Ishikawa (cell line): ENCODE data around the gene LRRIQ1.
A peak's percentile ranks its signal among the peaks of the same experiment; 100 is the strongest.

ENCODE experiments used
- CEBPB ChIP-seq: IDR thresholded peaks from 2 replicates; pipeline ENCODE4 v1.6.1; 2012
- CREB1 ChIP-seq: IDR thresholded peaks from 2 replicates; pipeline ENCODE4 v1.6.1; 2012; ENCODE audit warnings: low read depth
- EGR1 ChIP-seq: IDR thresholded peaks from 2 replicates; pipeline ENCODE4 v1.6.1; 2012
- EP300 ChIP-seq: IDR thresholded peaks from 2 replicates; pipeline ENCODE4 v1.6.1; 2012; ENCODE audit warnings: borderline replicate concordance
- FOXM1 ChIP-seq: IDR thresholded peaks from 2 replicates; pipeline ENCODE4 v1.6.1; 2012; ENCODE audit warnings: low read depth, borderline replicate concordance
- MAX ChIP-seq: IDR thresholded peaks from 2 replicates; pipeline ENCODE4 v1.6.1; 2012
- NFIC ChIP-seq: IDR thresholded peaks from 2 replicates; pipeline ENCODE4 v1.6.1; 2012
- RAD21 ChIP-seq: IDR thresholded peaks from 2 replicates; pipeline ENCODE4 v1.6.1; 2012; ENCODE audit warnings: low read depth
- REST ChIP-seq: IDR thresholded peaks from 2 replicates; pipeline ENCODE4 v1.6.1; 2012; ENCODE audit warnings: low read depth, mild to moderate bottlenecking
- TAF1 ChIP-seq: IDR thresholded peaks from 2 replicates; pipeline ENCODE4 v1.6.1; 2012; ENCODE audit warnings: low read depth, mild to moderate bottlenecking
- TCF12 ChIP-seq: IDR thresholded peaks from 2 replicates; pipeline ENCODE4 v1.6.1; 2012; ENCODE audit warnings: low read depth
- TEAD4 ChIP-seq: IDR thresholded peaks from 2 replicates; pipeline ENCODE4 v1.6.1; 2012
- USF1 ChIP-seq: IDR thresholded peaks from 2 replicates; pipeline ENCODE4 v1.6.1; 2012
- YY1 ChIP-seq: IDR thresholded peaks from 2 replicates; pipeline ENCODE4 v1.6.1; 2012; ENCODE audit warnings: low read depth
- ZBTB7A ChIP-seq: IDR thresholded peaks from 2 replicates; pipeline ENCODE4 v1.6.1; 2012; ENCODE audit warnings: low read depth

The LRRIQ1 gene

GRCh38 chr12:85036733-85037132 lies 582 bp downstream of the LRRIQ1 start:
- TF ChIP-seq USF1 (no peak), TEAD4 (no peak), CREB1 (no peak), CEBPB (no peak)

- TF ChIP-seq MAX = no peak
- no peak for TF ChIP-seq REST
- no peak for TF ChIP-seq FOXM1
- no peak for TF ChIP-seq NFIC
- TF ChIP-seq TEAD4 = no peak
- no peak for TF ChIP-seq ZBTB7A
- no peak for TF ChIP-seq EGR1
- TF ChIP-seq USF1 = no peak
- no peak for TF ChIP-seq YY1
- TF ChIP-seq TAF1 = no peak
- TF ChIP-seq EP300 = no peak
Observed at GRCh38 chr12:85041395-85041794, 5.2 kb downstream of the LRRIQ1 start.

GRCh38 chr12:85043829-85044228 lies 7.7 kb downstream of the LRRIQ1 start:
- TF ChIP-seq USF1 (no peak), REST (no peak), RAD21 (no peak), EGR1 (no peak), TEAD4 (no peak), ZBTB7A (no peak), FOXM1 (no peak), TCF12 (no peak), TAF1 (no peak), CREB1 (no peak), CEBPB (no peak), EP300 (no peak), NFIC (no peak), MAX (no peak), YY1 (no peak)

GRCh38 chr12:85057370-85057963 lies 21.3 kb downstream of the LRRIQ1 start:
- no peak for TF ChIP-seq MAX
- no peak for TF ChIP-seq ZBTB7A
- no peak for TF ChIP-seq TCF12
- no peak for TF ChIP-seq EP300
- peak; percentile 52 for TF ChIP-seq RAD21
- no peak for TF ChIP-seq CEBPB

- no peak for TF ChIP-seq TCF12
- no peak for TF ChIP-seq EP300
- no peak for TF ChIP-seq ZBTB7A
- TF ChIP-seq MAX = no peak
- TF ChIP-seq USF1 = no peak
Observed at GRCh38 chr12:85058339-85058738, 22.2 kb downstream of the LRRIQ1 start.

- TF ChIP-seq NFIC (no peak), FOXM1 (no peak), TAF1 (no peak), CEBPB (no peak), TCF12 (no peak), REST (no peak), CREB1 (no peak), TEAD4 (no peak), YY1 (no peak), EP300 (no peak), MAX (no peak), RAD21 (no peak)
Observed at GRCh38 chr12:85059594-85059993, 23.4 kb downstream of the LRRIQ1 start.
